ENCODE measurements around the gene SAMSN1.

SAMSN1 gene

GRCh38 chr21:14526836-14527695 is 19.0 kb downstream of the SAMSN1 start:
- H3K4me3 ChIP-seq (ENCODE audit: low read depth, low read length), result peak overlapping the region; percentile 54
- peak; percentile 61 for DNase-seq (ENCODE audit: low read depth)
- TF ChIP-seq MAX (IDR thresholded peaks at IDR 0.05; ENCODE audit: low read depth, low read length), result peak; percentile 60; the same call in 1 of the 2 replicates
- no peak for TF ChIP-seq MYC (IDR thresholded peaks at IDR 0.05; ENCODE audit: low read depth, low read length)

GRCh38 chr21:14526199-14526598 is 19.9 kb downstream of the SAMSN1 start:
- TF ChIP-seq CTCF (IDR thresholded peaks at IDR 0.05; ENCODE audit: low read depth, low read length), result no peak
- no peak for TF ChIP-seq POLR2A (IDR thresholded peaks at IDR 0.05; ENCODE audit: extremely low read depth, insufficient read length)
- TF ChIP-seq MAX (IDR thresholded peaks at IDR 0.05; ENCODE audit: low read depth, low read length), result no peak
- TF ChIP-seq MYC (IDR thresholded peaks at IDR 0.05; ENCODE audit: low read depth, low read length), result no peak
- H3K4me3 ChIP-seq (ENCODE audit: low read depth, low read length), result peak overlapping the region; percentile 54
- peak; percentile 15 for DNase-seq (ENCODE audit: low read depth)

GRCh38 chr21:14523234-14523633 is 22.9 kb downstream of the SAMSN1 start:
- DNase-seq (ENCODE audit: low read depth), result peak; percentile 71
- TF ChIP-seq MYC (IDR thresholded peaks at IDR 0.05; ENCODE audit: low read depth, low read length) (no peak), MAX (IDR thresholded peaks at IDR 0.05; ENCODE audit: low read depth, low read length) (no peak), CTCF (IDR thresholded peaks at IDR 0.05; ENCODE audit: low read depth, low read length) (no peak), POLR2A (IDR thresholded peaks at IDR 0.05; ENCODE audit: extremely low read depth, insufficient read length) (no peak)
- peak overlapping the region; percentile 44 for H3K4me3 ChIP-seq (ENCODE audit: low read depth, low read length)

- TF ChIP-seq CTCF (IDR thresholded peaks at IDR 0.05; ENCODE audit: low read depth, low read length), result no peak
- TF ChIP-seq MAX (IDR thresholded peaks at IDR 0.05; ENCODE audit: low read depth, low read length), result no peak
- TF ChIP-seq MYC (IDR thresholded peaks at IDR 0.05; ENCODE audit: low read depth, low read length), result no peak
- TF ChIP-seq POLR2A (IDR thresholded peaks at IDR 0.05; ENCODE audit: extremely low read depth, insufficient read length), result no peak
- DNase-seq (ENCODE audit: low read depth), result peak; percentile 22
- H3K4me3 ChIP-seq (ENCODE audit: low read depth, low read length), result peak overlapping the region; percentile 75
These were observed 23.4 kb downstream of the SAMSN1 start for GRCh38 chr21:14522736-14523135.

- peak overlapping the region; percentile 75 for H3K4me3 ChIP-seq (ENCODE audit: low read depth, low read length)
- no peak for TF ChIP-seq MAX (IDR thresholded peaks at IDR 0.05; ENCODE audit: low read depth, low read length)
- no peak for TF ChIP-seq CTCF (IDR thresholded peaks at IDR 0.05; ENCODE audit: low read depth, low read length)
- no peak for TF ChIP-seq MYC (IDR thresholded peaks at IDR 0.05; ENCODE audit: low read depth, low read length)
- TF ChIP-seq POLR2A (IDR thresholded peaks at IDR 0.05; ENCODE audit: extremely low read depth, insufficient read length), result peak; percentile 17
- DNase-seq (ENCODE audit: low read depth), result peak; percentile 93
These were observed 25.6 kb downstream of the SAMSN1 start for GRCh38 chr21:14520535-14520934.

- DNase-seq (ENCODE audit: low read depth), result peak; percentile 46
- no peak overlapping the region for H3K4me3 ChIP-seq (ENCODE audit: low read depth, low read length)
- TF ChIP-seq MAX (IDR thresholded peaks at IDR 0.05; ENCODE audit: low read depth, low read length) (no peak), POLR2A (IDR thresholded peaks at IDR 0.05; ENCODE audit: extremely low read depth, insufficient read length) (no peak), CTCF (IDR thresholded peaks at IDR 0.05; ENCODE audit: low read depth, low read length) (no peak), MYC (IDR thresholded peaks at IDR 0.05; ENCODE audit: low read depth, low read length) (no peak)
These were observed 27.1 kb downstream of the SAMSN1 start for GRCh38 chr21:14519000-14519399.

Measured in NB4 (cell line).